ENCODE measurements around the gene PLEKHA5. TPM values are rescaled to one million over a fixed set of nuclear protein-coding genes. Genes with fewer than 3 reads are reported as not detected.
A peak's percentile ranks its signal among the peaks of the same experiment; 100 is the strongest.

Gene PLEKHA5, protein sequence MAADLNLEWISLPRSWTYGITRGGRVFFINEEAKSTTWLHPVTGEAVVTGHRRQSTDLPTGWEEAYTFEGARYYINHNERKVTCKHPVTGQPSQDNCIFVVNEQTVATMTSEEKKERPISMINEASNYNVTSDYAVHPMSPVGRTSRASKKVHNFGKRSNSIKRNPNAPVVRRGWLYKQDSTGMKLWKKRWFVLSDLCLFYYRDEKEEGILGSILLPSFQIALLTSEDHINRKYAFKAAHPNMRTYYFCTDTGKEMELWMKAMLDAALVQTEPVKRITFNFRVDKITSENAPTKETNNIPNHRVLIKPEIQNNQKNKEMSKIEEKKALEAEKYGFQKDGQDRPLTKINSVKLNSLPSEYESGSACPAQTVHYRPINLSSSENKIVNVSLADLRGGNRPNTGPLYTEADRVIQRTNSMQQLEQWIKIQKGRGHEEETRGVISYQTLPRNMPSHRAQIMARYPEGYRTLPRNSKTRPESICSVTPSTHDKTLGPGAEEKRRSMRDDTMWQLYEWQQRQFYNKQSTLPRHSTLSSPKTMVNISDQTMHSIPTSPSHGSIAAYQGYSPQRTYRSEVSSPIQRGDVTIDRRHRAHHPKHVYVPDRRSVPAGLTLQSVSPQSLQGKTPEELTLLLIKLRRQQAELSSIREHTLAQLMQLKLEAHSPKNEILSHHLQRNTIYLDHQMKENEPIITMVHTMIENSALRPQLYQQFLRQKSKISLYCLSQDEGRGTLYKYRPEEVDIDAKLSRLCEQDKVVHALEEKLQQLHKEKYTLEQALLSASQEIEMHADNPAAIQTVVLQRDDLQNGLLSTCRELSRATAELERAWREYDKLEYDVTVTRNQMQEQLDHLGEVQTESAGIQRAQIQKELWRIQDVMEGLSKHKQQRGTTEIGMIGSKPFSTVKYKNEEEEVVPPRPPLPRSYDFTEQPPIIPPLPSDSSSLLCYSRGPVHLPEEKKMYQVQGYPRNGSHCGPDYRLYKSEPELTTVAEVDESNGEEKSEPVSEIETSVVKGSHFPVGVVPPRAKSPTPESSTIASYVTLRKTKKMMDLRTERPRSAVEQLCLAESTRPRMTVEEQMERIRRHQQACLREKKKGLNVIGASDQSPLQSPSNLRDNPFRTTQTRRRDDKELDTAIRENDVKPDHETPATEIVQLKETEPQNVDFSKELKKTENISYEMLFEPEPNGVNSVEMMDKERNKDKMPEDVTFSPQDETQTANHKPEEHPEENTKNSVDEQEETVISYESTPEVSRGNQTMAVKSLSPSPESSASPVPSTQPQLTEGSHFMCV
- 10 to 100 TPM; 53.2 to 59.4 TPM for total RNA-seq

GRCh38 chr12:19129486-19130223, at the start of gene PLEKHA5:
Gene PLEKHA5 (plus strand): TSS chr12:19129733. CDS start chr12:19129800, 67 bp downstream.
- peak; percentile 69 for DNase-seq (ENCODE audit: low spot score)
- no peaks in the 10 kb centered on the region for H3K36me3 ChIP-seq
- no peaks in the 10 kb centered on the region for H3K27me3 ChIP-seq
- peak in 1 of 2 donors; percentile 61 for TF ChIP-seq CTCF (IDR thresholded peaks at IDR 0.05)
- H3K4me1 ChIP-seq = peaks cover 0 to 14% of the 10 kb centered on the region in 2 donors
- H3K9me3 ChIP-seq = peaks cover 0 to 23% of the 10 kb centered on the region in 2 donors
- peak within 1 kb of the TSS; percentile 89 to 97 for H3K27ac ChIP-seq
- peak within 1 kb of the TSS; percentile 79 to 99 for H3K4me3 ChIP-seq

DNA sequence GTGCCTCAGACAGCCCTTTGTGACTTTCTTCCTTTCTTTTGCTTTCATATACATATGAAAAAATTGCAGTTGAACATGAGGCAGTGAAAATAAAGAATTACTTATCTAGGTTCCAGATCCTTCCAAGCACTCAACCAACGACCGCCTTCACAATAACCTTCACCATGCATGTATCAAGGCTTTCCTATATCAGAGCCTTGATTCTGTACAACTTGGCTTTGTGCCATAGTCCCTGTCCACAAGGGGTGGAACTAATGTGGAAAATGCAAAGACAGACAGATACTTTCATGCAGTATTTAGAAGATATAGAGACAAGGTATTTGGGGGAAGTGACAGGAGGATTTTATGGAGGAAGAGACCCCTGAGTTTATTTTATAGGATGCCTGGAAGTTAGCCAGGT, 48.6 kb upstream of the PLEKHA5 start:
- Histone ChIP-seq H3K27me3 (no peaks in the 10 kb centered on the region), H3K36me3 (no peaks in the 10 kb centered on the region), H3K27ac (no peak overlapping the region), H3K4me1 (no peaks in the 10 kb centered on the region), H3K9me3 (no peaks in the 10 kb centered on the region), H3K4me3 (no peak overlapping the region)
- DNase-seq (ENCODE audit: low spot score) = no peak
- no peak for TF ChIP-seq CTCF (IDR thresholded peaks at IDR 0.05)

GRCh38 chr12:19082365-19082911, 47.1 kb upstream of the PLEKHA5 start:
- no peak for TF ChIP-seq CTCF (IDR thresholded peaks at IDR 0.05)
- H3K4me1 ChIP-seq = no peaks in the 10 kb centered on the region
- no peaks in the 10 kb centered on the region for H3K9me3 ChIP-seq
- no peak for DNase-seq (ENCODE audit: low spot score)
- no peaks in the 10 kb centered on the region for H3K27me3 ChIP-seq
- no peak overlapping the region for H3K4me3 ChIP-seq
- H3K36me3 ChIP-seq = no peaks in the 10 kb centered on the region
- no peak overlapping the region for H3K27ac ChIP-seq

GRCh38 chr12:19084547-19084946, 45.0 kb upstream of the PLEKHA5 start:
- no peaks in the 10 kb centered on the region for H3K36me3 ChIP-seq
- H3K4me3 ChIP-seq = no peak overlapping the region
- no peak for DNase-seq (ENCODE audit: low spot score)
- no peak overlapping the region for H3K27ac ChIP-seq
- H3K9me3 ChIP-seq = no peaks in the 10 kb centered on the region
- TF ChIP-seq CTCF (IDR thresholded peaks at IDR 0.05) = no peak
- H3K4me1 ChIP-seq = no peaks in the 10 kb centered on the region
- H3K27me3 ChIP-seq = no peaks in the 10 kb centered on the region

DNA sequence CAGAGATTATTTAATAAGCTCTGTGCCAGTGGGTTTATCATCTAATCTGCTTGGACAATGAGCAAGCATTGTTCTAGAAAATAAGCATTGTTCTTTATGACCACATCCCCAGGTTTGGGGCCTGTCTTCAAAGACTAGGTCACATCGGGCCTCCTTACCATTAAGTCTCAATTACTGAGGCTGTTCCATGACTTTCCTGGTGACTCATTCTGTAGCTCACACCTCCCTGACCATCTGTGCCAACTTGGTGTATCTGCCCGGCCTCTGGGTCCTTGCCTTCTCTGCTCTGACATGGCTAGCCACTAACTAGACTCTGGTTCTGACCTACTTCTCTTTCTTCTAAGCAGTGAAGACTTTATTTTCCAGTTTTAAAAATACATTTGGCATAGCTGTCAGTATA, 44.4 kb upstream of the PLEKHA5 start:
- H3K4me1 ChIP-seq = no peaks in the 10 kb centered on the region
- H3K27me3 ChIP-seq = no peaks in the 10 kb centered on the region
- TF ChIP-seq CTCF (IDR thresholded peaks at IDR 0.05) = no peak
- H3K27ac ChIP-seq = no peak overlapping the region
- no peaks in the 10 kb centered on the region for H3K9me3 ChIP-seq
- no peak overlapping the region for H3K4me3 ChIP-seq
- no peaks in the 10 kb centered on the region for H3K36me3 ChIP-seq
- no peak for DNase-seq (ENCODE audit: low spot score)

Measured in right atrium auricular region (tissue), 2 donors.